Psoas muscle (tissue), 8 donors: ENCODE measurements around the gene VASH2. TPM values are rescaled to one million over a fixed set of nuclear protein-coding genes. Genes with fewer than 3 reads are reported as not detected.
A peak's percentile ranks its signal among the peaks of the same experiment; 100 is the strongest.

ENCODE experiments used
- ATAC-seq, 4 donors: fragments of 200-7000 bp; cut with Tn5 transposase; one replicate each; pipeline ENCODE4 v1.9.1; 2020; ENCODE audit warnings: moderate library complexity in 3 of 4, mild to moderate bottlenecking in 2 of 4
- DNase-seq, 2 donors: peaks; one replicate each; pipeline ENCODE4 v3.0.0-alpha.2; 2020
- H3K27ac ChIP-seq: fragments of 200-600 bp; one replicate; pipeline ENCODE4 v1.8.0; 2022
- H3K27me3 ChIP-seq, 3 donors: fragments of 200-600 bp in 1 of 3; one replicate each; pipeline versions ENCODE4 v1.6.1 to v1.8.0; 2013 to 2022; ENCODE audit warnings: low read length in 2 of 3, mild to moderate bottlenecking in 2 of 3, moderate library complexity in 1 of 3; ENCODE audit not compliant: insufficient read depth in 3 of 3
- H3K36me3 ChIP-seq, 2 donors: fragments of 200-600 bp in 1 of 2; one replicate each; pipeline versions ENCODE4 v1.6.1 to v1.8.0; 2013 to 2022; ENCODE audit warnings: low read depth in 1 of 2, mild to moderate bottlenecking in 1 of 2, moderate library complexity in 1 of 2; ENCODE audit not compliant: insufficient read depth in 1 of 2
- H3K4me1 ChIP-seq: fragments of 200-600 bp; one replicate; pipeline ENCODE4 v1.8.0; 2022
- H3K4me3 ChIP-seq: fragments of 200-600 bp; one replicate; pipeline ENCODE4 v1.8.0; 2022; ENCODE audit warnings: mild to moderate bottlenecking
- H3K9me3 ChIP-seq: fragments of 200-600 bp; one replicate; pipeline ENCODE4 v1.8.0; 2022
- WGBS, 3 donors: extraction: QIAGEN DNeasy Blood & Tissue Kit; methylation state at CpG; one replicate each; pipeline versions ENCODE4 v1.1.6 to v1.1.7; 2013; 5-methylcytosine and 5-hydroxymethylcytosine counted together
- intact Hi-C, 2 donors: fragments of 100-400 bp; cut with DNase I; formaldehyde crosslinking; loops; one replicate each; pipeline versions ENCODE4 v1.11.0 to v1.14.2; 2022
- polyA plus RNA-seq, 3 donors: library from polyadenylated mRNA; stranded (reverse); fragments of 200-250 nt; gene quantifications; one replicate each; pipeline ENCODE4 v1.2.3, GENCODE V29; 2013
- total RNA-seq, 4 donors: library from RNA; stranded (reverse); fragmentation: NEBNext Ultra II Directional in 2 of 4; extraction: Animal tissue kit (Norgen Biotek cat#: 25700) in 2 of 4; gene quantifications; one replicate each; pipeline versions ENCODE4 v1.2.1 to v1.2.4, GENCODE V29; 2021 to 2023
- TF ChIP-seq, protein P1 (sequence below): fragments of 200-600 bp; IDR thresholded peaks from one replicate; pipeline ENCODE4 v1.8.0; 2022; ENCODE audit warnings: antibody characterized with exemption
- donor health status: healthy with polysubstance abuse.
- donor health status: DM: no; HTN: no; CAD: no; lungs with moderate emphysema.
- donor health status: Bipolar disorder and iron deficiency.
- donor health status: healthy.
- donor health status: DM: yes; HTN: yes; CAD: no.
- donor health status: DM: no; HTN: no; CAD: no.
- donor health status: DM: no; HTN: no; CAD: no.
- donor health status: DM: yes; HTN: yes; CAD: no.

Gene VASH2
- total and polyA plus RNA-seq, 7 donors = 0.09 to 1.6 (median 0.17) TPM

DNA sequence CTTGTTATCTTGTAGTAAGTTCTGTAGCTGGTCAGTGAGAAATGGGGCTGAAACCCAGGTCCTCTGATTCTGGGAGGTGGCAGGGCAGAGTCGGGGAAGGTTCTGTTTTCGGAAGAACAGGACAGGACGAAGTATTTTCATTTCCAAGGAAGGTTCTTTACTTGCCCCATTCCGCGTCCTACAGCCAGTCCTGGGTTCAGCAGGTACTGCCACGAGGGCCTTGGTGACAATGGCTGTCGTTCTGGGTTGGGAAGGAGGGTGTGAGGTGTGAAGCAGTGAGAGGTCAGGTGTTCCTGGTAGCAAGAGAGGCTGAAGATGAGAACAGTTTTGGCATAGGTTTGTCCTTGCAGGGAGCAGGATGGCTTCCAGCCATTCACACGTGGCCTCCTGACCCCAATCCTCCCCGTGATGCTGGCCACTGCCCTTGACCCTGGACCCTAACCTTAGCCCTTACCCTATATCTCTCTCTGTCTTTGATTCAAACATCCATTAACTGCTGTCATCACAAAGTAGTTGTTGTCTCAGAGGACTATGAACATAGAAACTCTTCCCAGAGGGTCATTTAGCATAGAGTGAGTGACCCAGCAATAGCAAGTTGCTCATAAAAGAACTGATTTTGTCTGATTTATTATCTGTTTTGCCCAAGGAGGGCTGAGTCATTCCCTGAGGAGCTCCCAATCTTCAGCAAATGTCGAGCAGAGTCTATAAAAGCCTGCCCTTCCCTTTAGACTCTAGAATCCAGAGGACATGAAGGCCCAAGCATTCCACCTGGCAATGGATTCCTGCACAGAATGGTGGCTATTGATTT, 25.0 kb downstream of the VASH2 start:
- Histone ChIP-seq H3K36me3 (no peaks in the 10 kb centered on the region), H3K27ac (no peak overlapping the region), H3K27me3 (no peaks in the 10 kb centered on the region), H3K9me3 (no peaks in the 10 kb centered on the region), H3K4me1 (peaks cover 22% of the 10 kb centered on the region), H3K4me3 (no peak overlapping the region)
- TF ChIP-seq, protein P1, sequence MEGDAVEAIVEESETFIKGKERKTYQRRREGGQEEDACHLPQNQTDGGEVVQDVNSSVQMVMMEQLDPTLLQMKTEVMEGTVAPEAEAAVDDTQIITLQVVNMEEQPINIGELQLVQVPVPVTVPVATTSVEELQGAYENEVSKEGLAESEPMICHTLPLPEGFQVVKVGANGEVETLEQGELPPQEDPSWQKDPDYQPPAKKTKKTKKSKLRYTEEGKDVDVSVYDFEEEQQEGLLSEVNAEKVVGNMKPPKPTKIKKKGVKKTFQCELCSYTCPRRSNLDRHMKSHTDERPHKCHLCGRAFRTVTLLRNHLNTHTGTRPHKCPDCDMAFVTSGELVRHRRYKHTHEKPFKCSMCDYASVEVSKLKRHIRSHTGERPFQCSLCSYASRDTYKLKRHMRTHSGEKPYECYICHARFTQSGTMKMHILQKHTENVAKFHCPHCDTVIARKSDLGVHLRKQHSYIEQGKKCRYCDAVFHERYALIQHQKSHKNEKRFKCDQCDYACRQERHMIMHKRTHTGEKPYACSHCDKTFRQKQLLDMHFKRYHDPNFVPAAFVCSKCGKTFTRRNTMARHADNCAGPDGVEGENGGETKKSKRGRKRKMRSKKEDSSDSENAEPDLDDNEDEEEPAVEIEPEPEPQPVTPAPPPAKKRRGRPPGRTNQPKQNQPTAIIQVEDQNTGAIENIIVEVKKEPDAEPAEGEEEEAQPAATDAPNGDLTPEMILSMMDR = no peak
- ATAC-seq = no peak
- no peak for DNase-seq
- intact Hi-C loops = no loop called here
- 85 to 91% (median 90%) methylated on average over 10 of the region's 10 CpGs for WGBS, 3 donors

DNA sequence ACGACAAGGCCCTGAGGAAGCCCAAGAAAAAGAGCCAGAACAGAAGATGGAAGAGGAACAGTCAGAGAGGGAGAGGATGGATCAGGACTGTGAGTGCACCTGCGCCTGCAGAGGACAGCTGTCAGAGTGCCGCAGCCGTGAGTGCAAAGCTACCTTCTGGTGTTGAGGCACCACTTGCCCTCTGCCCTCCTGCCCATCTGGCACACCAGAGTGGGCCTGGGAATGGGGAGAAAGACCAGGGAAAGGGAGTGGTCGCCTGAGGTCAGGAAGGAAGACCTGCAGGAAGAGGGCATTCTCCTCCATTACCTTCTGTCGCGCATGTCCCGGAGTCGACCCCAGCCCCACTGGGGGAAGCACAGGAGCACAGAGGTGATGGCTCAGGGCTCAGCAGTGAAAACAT, 26.2 kb downstream of the VASH2 start:
- intact Hi-C loops = no loop called here
- peaks cover 32% of the 10 kb centered on the region for H3K4me1 ChIP-seq
- WGBS, 3 donors = 93 to 94% (median 94%) methylated on average over 9 of the region's 9 CpGs

DNA sequence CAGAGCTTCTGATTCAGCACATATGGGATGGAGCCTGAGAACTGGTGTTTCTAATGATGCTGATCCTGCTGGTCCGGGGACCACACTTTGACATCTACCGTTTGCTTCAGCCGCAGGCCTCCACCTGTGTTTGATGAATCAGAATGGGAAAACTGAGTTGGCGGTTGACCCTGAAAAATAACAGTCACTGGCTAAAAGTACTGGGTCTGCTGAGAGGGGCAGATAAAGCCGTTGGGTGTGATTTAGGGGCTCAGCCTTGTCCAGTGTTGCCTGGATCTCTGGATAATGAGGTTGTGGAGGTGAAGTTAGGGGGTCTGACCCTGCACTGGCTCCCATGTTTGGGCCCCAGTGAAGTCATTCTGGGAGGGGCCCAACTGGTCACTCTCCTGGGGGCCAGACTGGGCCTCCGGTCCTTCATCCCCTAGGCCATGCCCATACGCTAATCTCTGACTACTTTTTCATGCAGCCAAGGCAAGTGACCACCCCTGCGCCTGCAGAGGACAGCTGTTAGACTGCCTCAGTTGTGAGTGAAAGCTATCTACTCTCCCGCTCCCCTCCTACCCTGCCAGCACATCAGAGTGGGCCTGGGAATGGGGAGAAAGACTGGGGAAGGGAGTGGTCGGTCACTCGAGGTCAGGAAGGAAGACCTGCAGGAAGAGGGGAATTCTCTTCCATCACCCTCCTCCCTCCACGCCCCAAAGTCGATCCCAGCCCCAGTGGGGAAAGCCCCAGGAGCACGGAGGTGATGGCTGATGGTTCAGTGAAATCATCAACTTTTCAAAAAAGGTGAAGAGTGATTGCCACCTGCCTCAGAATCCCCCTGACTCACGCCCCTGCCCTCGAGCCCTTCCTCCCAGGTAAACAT, 27.7 kb downstream of the VASH2 start:
- ATAC-seq = no peak
- Histone ChIP-seq H3K4me1 (peaks cover 44% of the 10 kb centered on the region), H3K27ac (no peak overlapping the region), H3K36me3 (no peaks in the 10 kb centered on the region), H3K27me3 (no peaks in the 10 kb centered on the region), H3K4me3 (no peak overlapping the region), H3K9me3 (no peaks in the 10 kb centered on the region)
- TF ChIP-seq, protein P1 = no peak
- DNase-seq = no peak
- intact Hi-C loops = no loop called here
- WGBS, 3 donors = 82 to 86% (median 85%) methylated on average over 16 of the region's 16 CpGs

More for the DNA sequence above, 26.2 kb downstream of the VASH2 start:
- no peaks in the 10 kb centered on the region for H3K9me3 ChIP-seq
- H3K27ac ChIP-seq = no peak overlapping the region
- ATAC-seq (no peak), DNase-seq (no peak)
- H3K27me3 ChIP-seq = no peaks in the 10 kb centered on the region
- TF ChIP-seq, protein P1 = no peak
- no peaks in the 10 kb centered on the region for H3K36me3 ChIP-seq
- no peak overlapping the region for H3K4me3 ChIP-seq

DNA sequence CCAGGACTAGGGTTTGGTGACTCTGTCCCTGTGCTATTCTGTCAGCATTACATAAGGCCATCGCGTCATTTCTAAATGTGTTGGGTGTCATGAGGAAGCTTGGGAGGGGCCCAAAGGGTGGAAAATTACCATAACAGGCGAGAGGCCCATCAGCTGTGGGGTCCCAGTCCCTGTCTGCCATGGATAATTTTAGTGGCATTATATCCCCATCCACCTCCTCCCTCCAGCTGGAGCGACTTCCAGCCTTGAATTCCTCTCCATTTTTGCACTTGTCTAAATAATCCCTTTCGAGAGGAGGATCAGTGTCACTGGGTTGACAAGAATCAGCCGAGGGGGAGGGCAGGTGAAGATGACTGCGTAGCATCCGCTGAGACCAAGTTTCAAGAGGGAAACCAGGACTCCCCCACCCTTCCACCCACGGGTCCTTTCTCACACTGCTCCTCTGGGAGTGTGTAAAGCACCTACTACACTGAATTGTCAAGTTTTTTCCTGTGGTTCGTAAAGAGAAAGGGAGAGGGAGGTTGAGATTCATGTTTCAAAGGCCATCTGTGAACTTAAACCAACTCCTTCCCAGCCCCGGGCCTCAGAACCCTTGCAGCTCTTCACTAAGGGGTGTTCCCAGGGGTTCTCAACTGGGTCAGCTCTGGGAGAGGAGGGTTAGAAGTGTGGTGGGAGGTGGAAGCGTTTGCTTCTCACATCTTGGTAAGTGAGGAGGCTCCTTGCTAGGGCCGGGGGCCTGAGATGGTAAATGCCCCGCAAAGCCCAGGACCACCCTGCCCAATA, 29.2 kb downstream of the VASH2 start:
- peak overlapping the region; percentile 1 for H3K4me3 ChIP-seq
- no peaks in the 10 kb centered on the region for H3K36me3 ChIP-seq
- intact Hi-C loops = loop anchor here in 1 of 2 donors (5.0 to 10.0 kb wide), 2 partner anchors 122 to 505 kb away; partner anchors contain the start of gene FLVCR1
- H3K27me3 ChIP-seq = no peaks in the 10 kb centered on the region
- H3K27ac ChIP-seq = peak overlapping the region; percentile 86
- H3K9me3 ChIP-seq = no peaks in the 10 kb centered on the region
- peaks cover 45% of the 10 kb centered on the region for H3K4me1 ChIP-seq
- 28 to 37% (median 28%) methylated on average over 14 of the region's 14 CpGs for WGBS, 3 donors
- DNase-seq (no peak), ATAC-seq (peak; percentile 56 to 66 (median 60))
- TF ChIP-seq, protein P1 = no peak
